RWPE1 (cell line): ENCODE measurements around the gene DAAM2.

Source experiments
- CTCF ChIA-PET: fragments of 350-600 bp; sonication (Branson Sonifier 250); formaldehyde crosslinking; extraction: SDS; loops from one replicate; lab custom pipeline; 2021; lab: Yijun Ruan, JAX
- POLR2A ChIA-PET: fragments of 400-600 bp; formaldehyde crosslinking; extraction: SDS; loops from one replicate; lab custom pipeline; 2020; ENCODE audit warnings: antibody characterized with exemption; ENCODE audit not compliant: low non-redundant PET; lab: Yijun Ruan, JAX
- DNase-seq: peaks from one replicate; pipeline ENCODE4 v3.0.0; 2012; ENCODE audit warnings: low spot score
- H3K27ac ChIP-seq: fragments of 450-650 bp; 2 replicates; pipeline ENCODE4 v1.5.1; 2017
- CTCF ChIP-seq: fragments of 450-650 bp; conservative IDR thresholded peaks from 2 replicates; pipeline ENCODE4 v1.5.1; 2017; ENCODE audit warnings: low read depth, mild to moderate bottlenecking

Gene DAAM2

GRCh38 chr6:39785281-39785680 lies 6.9 kb upstream of the DAAM2 start:
- H3K27ac ChIP-seq = no peak overlapping the region
- no peak for DNase-seq
- ChIA-PET POLR2A (no interaction called here), CTCF (no interaction called here)
- no peak for TF ChIP-seq CTCF

GRCh38 chr6:39786649-39787048 lies 5.5 kb upstream of the DAAM2 start:
- CTCF ChIA-PET = interaction anchor here (0.6 kb wide), 1 partner anchor 622 kb away, joined by 3 read pairs; no protein-coding TSS in a partner anchor
- no peak for TF ChIP-seq CTCF
- POLR2A ChIA-PET = no interaction called here
- no peak overlapping the region for H3K27ac ChIP-seq
- DNase-seq = no peak

- ChIA-PET CTCF (no interaction called here), POLR2A (no interaction called here)
- no peak overlapping the region for H3K27ac ChIP-seq
- TF ChIP-seq CTCF = no peak
- DNase-seq = no peak
Observed at GRCh38 chr6:39787322-39787721, 4.9 kb upstream of the DAAM2 start.

- H3K27ac ChIP-seq = no peak overlapping the region
- no peak for DNase-seq
- ChIA-PET CTCF (no interaction called here), POLR2A (no interaction called here)
- no peak for TF ChIP-seq CTCF
Observed at GRCh38 chr6:39790772-39791171, 1.4 kb upstream of the DAAM2 start.

GRCh38 chr6:39791311-39791710 lies 865 bp upstream of the DAAM2 start:
- ChIA-PET POLR2A (no interaction called here), CTCF (interaction anchor here (0.6 to 1.1 kb wide), 4 partner anchors 9 to 258 kb away, joined by 3 to 7 read pairs (median 4); no protein-coding TSS in a partner anchor)
- no peak for DNase-seq
- no peak for TF ChIP-seq CTCF
- no peak overlapping the region for H3K27ac ChIP-seq

GRCh38 chr6:39792540-39793450 lies 619 bp downstream of the DAAM2 start:
- ChIA-PET POLR2A (no interaction called here), CTCF (interaction anchor here (0.6 to 0.7 kb wide), 2 partner anchors 49 to 906 kb away, joined by 3 read pairs; no protein-coding TSS in a partner anchor)
- no peak overlapping the region for H3K27ac ChIP-seq
- no peak for TF ChIP-seq CTCF
- no peak for DNase-seq
